ENCODE measurements around the gene TBC1D17. TPM values are rescaled to one million over a fixed set of nuclear protein-coding genes. Genes with fewer than 3 reads are reported as not detected.
A peak's percentile ranks its signal among the peaks of the same experiment; 100 is the strongest.

The TBC1D17 gene
- total RNA-seq, 1 donor from 2014 or later = 44.6 TPM

- no peaks in the 10 kb centered on the region for H3K27me3 ChIP-seq
- H3K27ac ChIP-seq = no peak overlapping the region
- no peaks in the 10 kb centered on the region for H3K9me3 ChIP-seq
- H3K36me3 ChIP-seq = peaks cover 14 to 21% of the 10 kb centered on the region in 2 donors
- no peak for DNase-seq (ENCODE audit: low spot score in 2 of 2)
- intact Hi-C loops (cut with DNase I) = no loop called here
- H3K4me1 ChIP-seq = peaks cover 4 to 8% of the 10 kb centered on the region in 2 donors
- no peak for TF ChIP-seq CTCF (IDR thresholded peaks at IDR 0.05)
- H3K4me3 ChIP-seq = peak overlapping the region; percentile 25 to 41
Measured at GRCh38 chr19:49890349-49891311, 13.1 kb downstream of the TBC1D17 start.

GRCh38 chr19:49891393-49891792, 13.9 kb downstream of the TBC1D17 start:
- Histone ChIP-seq H3K4me3 (no peak overlapping the region), H3K9me3 (no peaks in the 10 kb centered on the region), H3K4me1 (peaks cover 4 to 8% of the 10 kb centered on the region in 2 donors), H3K27ac (no peak overlapping the region), H3K27me3 (no peaks in the 10 kb centered on the region), H3K36me3 (peaks cover 10 to 18% of the 10 kb centered on the region in 2 donors)
- no peak for DNase-seq (ENCODE audit: low spot score in 2 of 2)
- no peak for TF ChIP-seq CTCF (IDR thresholded peaks at IDR 0.05)
- intact Hi-C loops (cut with DNase I) = no loop called here

GRCh38 chr19:49892716-49893115, 15.2 kb downstream of the TBC1D17 start:
- H3K36me3 ChIP-seq = peaks cover 5 to 8% of the 10 kb centered on the region in 2 donors
- intact Hi-C loops (cut with DNase I) = no loop called here
- TF ChIP-seq CTCF (IDR thresholded peaks at IDR 0.05) = no peak
- H3K4me1 ChIP-seq = peaks cover 4 to 8% of the 10 kb centered on the region in 2 donors
- no peaks in the 10 kb centered on the region for H3K27me3 ChIP-seq
- no peak overlapping the region for H3K27ac ChIP-seq
- no peaks in the 10 kb centered on the region for H3K9me3 ChIP-seq
- DNase-seq (ENCODE audit: low spot score in 2 of 2) = no peak
- no peak overlapping the region for H3K4me3 ChIP-seq

- no peak for DNase-seq (ENCODE audit: low spot score in 2 of 2)
- Histone ChIP-seq H3K36me3 (no peaks in the 10 kb centered on the region), H3K27ac (no peak overlapping the region), H3K4me3 (no peak overlapping the region), H3K27me3 (no peaks in the 10 kb centered on the region), H3K9me3 (no peaks in the 10 kb centered on the region), H3K4me1 (peaks cover 4 to 8% of the 10 kb centered on the region in 2 donors)
- intact Hi-C loops (cut with DNase I) = no loop called here
- no peak for TF ChIP-seq CTCF (IDR thresholded peaks at IDR 0.05)
Measured at GRCh38 chr19:49894011-49894664, 16.6 kb downstream of the TBC1D17 start.

- TF ChIP-seq CTCF (IDR thresholded peaks at IDR 0.05) = no peak
Measured at GRCh38 chr19:49894879-49895565, 17.5 kb downstream of the TBC1D17 start.

More at GRCh38 chr19:49894879-49895565, 17.5 kb downstream of the TBC1D17 start:
- H3K9me3 ChIP-seq = no peaks in the 10 kb centered on the region
- H3K36me3 ChIP-seq = no peaks in the 10 kb centered on the region
- H3K27ac ChIP-seq = no peak overlapping the region
- peaks cover 4 to 5% of the 10 kb centered on the region in 2 donors for H3K4me1 ChIP-seq
- DNase-seq (ENCODE audit: low spot score in 2 of 2) = no peak
- intact Hi-C loops (cut with DNase I) = no loop called here
- no peaks in the 10 kb centered on the region for H3K27me3 ChIP-seq
- no peak overlapping the region for H3K4me3 ChIP-seq

All from ascending aorta (tissue), 2 donors.